Measurements from ENCODE around the gene AKAP11. TPM values are rescaled to one million over a fixed set of nuclear protein-coding genes. Genes with fewer than 3 reads are reported as not detected.
A peak's percentile ranks its signal among the peaks of the same experiment; 100 is the strongest.

Gene AKAP11
- total RNA-seq, 2 experiments from 2014 or later = 38.9 to 39.4 TPM

DNA sequence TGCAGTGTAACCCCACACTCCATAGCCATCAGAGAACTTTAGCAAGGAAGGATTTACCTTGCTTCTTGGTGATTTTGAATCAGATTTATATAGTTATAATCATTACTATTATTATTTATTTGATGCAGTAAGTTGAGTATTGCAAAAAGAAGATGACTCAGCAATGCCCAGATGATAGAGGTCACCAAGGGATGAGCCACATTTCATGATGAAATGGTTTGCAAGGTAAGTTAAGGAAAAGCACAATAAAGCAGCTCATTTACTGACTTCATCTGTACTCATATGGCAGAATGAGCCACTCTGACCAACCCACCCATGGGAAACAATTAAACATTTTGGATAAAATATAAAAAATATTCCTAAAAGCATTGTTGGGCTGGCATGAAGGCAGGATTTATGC lies 59.1 kb downstream of the AKAP11 start:
- ChIA-PET POLR2A (no interaction called here), CTCF (interaction anchor here (0.5 to 1.5 kb wide), 7 partner anchors 16 to 663 kb away, joined by 3 to 4 read pairs (median 3); no protein-coding TSS in a partner anchor)
- no peak overlapping the region for H3K27ac Mint-ChIP-seq
- H3K9me3 Mint-ChIP-seq (ENCODE audit: low read depth) = no peaks in the 10 kb centered on the region
- ATAC-seq = no peak
- intact Hi-C loops (cut with DNase I, micrococcal nuclease) = loop anchor here in 1 of 2 experiments (5.0 kb wide), 2 partner anchors 76 to 166 kb away; no protein-coding TSS in a partner anchor
- no peaks in the 10 kb centered on the region for H3K36me3 Mint-ChIP-seq (ENCODE audit: low read depth)
- H3K4me1 Mint-ChIP-seq = peaks cover 34% of the 10 kb centered on the region
- H3K27me3 Mint-ChIP-seq = no peaks in the 10 kb centered on the region
- DNase-seq = no peak
- H3K4me3 Mint-ChIP-seq = no peak overlapping the region

DNA sequence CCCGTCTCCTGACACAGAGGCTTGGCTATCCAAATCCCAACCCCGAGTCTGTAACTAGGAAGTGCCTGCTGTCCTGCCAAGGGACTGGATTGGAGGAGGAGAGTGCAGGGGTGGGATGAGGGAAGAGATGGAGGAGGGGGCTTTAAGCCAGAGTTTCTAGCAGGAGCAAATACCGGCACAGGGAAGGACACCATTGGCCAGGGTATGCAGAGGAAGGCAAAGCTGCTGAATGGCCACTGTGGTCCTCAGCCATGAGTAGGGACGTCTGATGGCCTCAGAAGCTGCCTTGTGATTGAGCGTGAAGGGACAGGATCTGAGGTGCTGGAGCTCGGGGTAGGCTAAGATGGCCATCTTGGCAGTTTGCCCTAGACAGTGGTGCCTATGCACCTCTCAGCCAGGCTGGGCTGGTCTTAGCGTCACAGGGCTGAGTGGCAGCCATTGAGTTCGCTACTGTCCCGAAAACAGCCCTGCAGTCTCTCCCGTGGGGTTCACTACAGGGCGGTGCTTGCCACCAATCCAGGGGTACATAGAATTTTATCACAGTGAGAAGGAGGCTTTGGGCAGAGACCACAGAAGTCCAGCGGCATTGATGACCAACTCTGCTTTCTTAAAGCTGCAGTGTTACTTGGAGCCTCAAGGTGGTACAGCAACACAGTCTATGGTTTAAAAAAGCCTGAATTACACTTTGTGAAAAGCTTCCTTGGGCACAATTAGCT lies 61.8 kb downstream of the AKAP11 start:
- Mint-ChIP-seq H3K4me3 (no peak overlapping the region), H3K27ac (peak overlapping the region; percentile 76)
- POLR2A ChIA-PET = interaction anchor here (0.8 to 1.5 kb wide), 4 partner anchors 15 to 63 kb away, joined by 3 to 6 read pairs (median 4); no protein-coding TSS in a partner anchor

DNA sequence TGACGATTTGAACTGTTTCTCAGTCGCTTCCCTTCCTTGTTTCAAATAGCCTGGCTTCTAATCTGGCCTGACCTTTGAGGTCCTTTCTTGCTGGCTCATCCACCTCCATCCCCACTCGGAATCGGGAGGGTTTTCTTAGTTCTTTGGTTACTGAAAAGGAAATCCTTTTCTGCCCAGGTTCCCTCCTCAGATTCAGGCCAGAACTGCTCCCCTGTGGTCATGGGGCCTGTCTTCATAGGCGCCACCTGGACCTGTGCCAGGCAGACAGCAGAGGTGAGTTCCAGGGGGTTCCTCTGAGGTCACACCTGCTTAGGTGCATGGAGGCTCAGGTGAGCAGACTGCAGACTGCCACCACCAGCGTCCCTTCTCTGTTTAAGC lies 62.4 kb downstream of the AKAP11 start:
- H3K4me1 Mint-ChIP-seq = peaks cover 35% of the 10 kb centered on the region
- H3K4me3 Mint-ChIP-seq = no peak overlapping the region
- ATAC-seq (peak; percentile 40), DNase-seq (peak; percentile 22)
- H3K36me3 Mint-ChIP-seq (ENCODE audit: low read depth) = no peaks in the 10 kb centered on the region
- H3K27me3 Mint-ChIP-seq = no peaks in the 10 kb centered on the region
- ChIA-PET POLR2A (interaction anchor here (0.8 to 1.5 kb wide), 4 partner anchors 15 to 62 kb away, joined by 3 to 6 read pairs (median 4); no protein-coding TSS in a partner anchor), CTCF (interaction anchor here (0.6 to 1.5 kb wide), 20 partner anchors 9 to 261 kb away, joined by 3 to 6 read pairs (median 3); no protein-coding TSS in a partner anchor)
- intact Hi-C loops (cut with DNase I, micrococcal nuclease) = loop anchor here (1.0 to 5.0 kb wide), 6 partner anchors 73 to 260 kb away; partner anchors contain the start of gene TNFSF11 (in 1 of the 2)
- H3K27ac Mint-ChIP-seq = peak overlapping the region; percentile 76
- no peaks in the 10 kb centered on the region for H3K9me3 Mint-ChIP-seq (ENCODE audit: low read depth)

More for the DNA sequence above, 61.8 kb downstream of the AKAP11 start:
- CTCF ChIA-PET = interaction anchor here (0.6 to 1.5 kb wide), 21 partner anchors 9 to 262 kb away, joined by 3 to 6 read pairs (median 3); no protein-coding TSS in a partner anchor
- H3K36me3 Mint-ChIP-seq (ENCODE audit: low read depth) = no peaks in the 10 kb centered on the region
- H3K9me3 Mint-ChIP-seq (ENCODE audit: low read depth) = no peaks in the 10 kb centered on the region
- ATAC-seq (peak; percentile 79), DNase-seq (no peak)
- H3K4me1 Mint-ChIP-seq = peaks cover 41% of the 10 kb centered on the region
- intact Hi-C loops (cut with DNase I, micrococcal nuclease) = loop anchor here (1.0 to 5.0 kb wide), 6 partner anchors 74 to 261 kb away; partner anchors contain the start of gene TNFSF11 (in 1 of the 2)
- no peaks in the 10 kb centered on the region for H3K27me3 Mint-ChIP-seq

DNA sequence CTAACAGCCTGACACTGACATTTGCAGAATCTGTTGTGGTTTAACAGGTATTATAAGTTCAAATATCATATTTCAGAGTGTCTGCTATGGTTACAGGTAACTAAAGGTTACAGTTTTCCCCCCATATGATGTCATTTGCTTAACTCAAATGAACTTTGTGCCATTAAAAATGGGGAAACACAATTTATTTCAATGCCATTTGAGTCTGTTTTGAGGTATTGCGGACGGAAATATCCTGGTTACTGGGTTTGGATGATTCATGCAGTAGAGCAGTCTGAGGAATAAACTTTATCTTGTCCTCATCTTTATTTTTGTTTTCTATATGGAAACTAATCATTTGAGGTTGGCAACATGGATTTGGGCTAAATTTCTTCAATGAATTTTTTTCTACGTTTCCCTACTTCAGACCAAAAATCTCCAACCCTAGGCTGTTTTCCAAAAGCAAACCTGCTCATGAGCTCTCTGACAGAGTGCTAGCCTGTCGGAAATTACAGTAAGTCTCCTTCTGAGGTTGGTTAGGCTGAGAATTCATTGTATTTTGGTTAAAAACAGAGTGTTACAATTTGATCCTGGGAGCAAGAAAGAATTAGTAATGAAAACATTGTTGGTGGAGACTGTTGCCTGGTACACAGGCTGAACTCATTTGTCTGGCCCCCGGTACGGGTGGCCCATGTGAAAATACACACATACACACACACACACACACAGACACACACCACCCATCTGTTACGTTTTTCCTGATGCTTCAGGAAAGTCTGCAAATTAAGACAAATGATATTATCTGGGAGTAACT lies 66.1 kb downstream of the AKAP11 start:
- Mint-ChIP-seq H3K9me3 (ENCODE audit: low read depth) (no peaks in the 10 kb centered on the region), H3K36me3 (ENCODE audit: low read depth) (no peaks in the 10 kb centered on the region), H3K4me1 (peaks cover 24% of the 10 kb centered on the region), H3K27ac (no peak overlapping the region), H3K27me3 (no peaks in the 10 kb centered on the region), H3K4me3 (no peak overlapping the region)
- ChIA-PET POLR2A (interaction anchor here (0.7 kb wide), 1 partner anchor 87 kb away, joined by 4 read pairs; no protein-coding TSS in a partner anchor), CTCF (interaction anchor here (0.9 to 1.0 kb wide), 2 partner anchors 10 to 13 kb away, joined by 3 read pairs; no protein-coding TSS in a partner anchor)
- intact Hi-C loops (cut with DNase I, micrococcal nuclease) = no loop called here
- ATAC-seq = no peak
- DNase-seq = no peak

DNA sequence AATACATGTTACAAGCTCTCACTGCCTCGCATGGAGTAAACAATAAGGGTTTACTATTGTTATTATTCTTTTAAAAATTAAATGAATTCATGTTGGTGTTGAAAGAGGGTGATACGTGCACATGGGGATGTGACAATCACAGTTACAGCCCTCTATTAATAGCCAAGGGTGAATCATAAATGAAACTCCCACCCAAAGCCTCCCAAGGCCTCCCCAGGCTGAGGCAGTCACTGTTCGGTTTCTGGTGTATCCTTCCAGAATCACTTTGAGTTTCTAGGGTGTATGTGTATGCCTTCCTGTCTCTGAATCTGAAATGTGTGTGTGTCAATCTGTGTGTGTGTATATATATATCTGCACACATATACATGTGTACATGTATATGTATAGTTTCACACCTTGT lies 73.4 kb downstream of the AKAP11 start:
- no peaks in the 10 kb centered on the region for H3K36me3 Mint-ChIP-seq (ENCODE audit: low read depth)
- peaks cover 3% of the 10 kb centered on the region for H3K9me3 Mint-ChIP-seq (ENCODE audit: low read depth)
- ATAC-seq = no peak
- H3K4me3 Mint-ChIP-seq = no peak overlapping the region
- no peak for DNase-seq
- intact Hi-C loops (cut with DNase I, micrococcal nuclease) = no loop called here
- peaks cover 37% of the 10 kb centered on the region for H3K4me1 Mint-ChIP-seq
- no peak overlapping the region for H3K27ac Mint-ChIP-seq
- CTCF ChIA-PET = interaction anchor here (1.0 to 1.4 kb wide), 2 partner anchors 26 to 33 kb away, joined by 4 read pairs; no protein-coding TSS in a partner anchor
- POLR2A ChIA-PET = interaction anchor here (0.7 kb wide), 1 partner anchor 577 kb away, joined by 4 read pairs; no protein-coding TSS in a partner anchor
- H3K27me3 Mint-ChIP-seq = no peaks in the 10 kb centered on the region

DNA sequence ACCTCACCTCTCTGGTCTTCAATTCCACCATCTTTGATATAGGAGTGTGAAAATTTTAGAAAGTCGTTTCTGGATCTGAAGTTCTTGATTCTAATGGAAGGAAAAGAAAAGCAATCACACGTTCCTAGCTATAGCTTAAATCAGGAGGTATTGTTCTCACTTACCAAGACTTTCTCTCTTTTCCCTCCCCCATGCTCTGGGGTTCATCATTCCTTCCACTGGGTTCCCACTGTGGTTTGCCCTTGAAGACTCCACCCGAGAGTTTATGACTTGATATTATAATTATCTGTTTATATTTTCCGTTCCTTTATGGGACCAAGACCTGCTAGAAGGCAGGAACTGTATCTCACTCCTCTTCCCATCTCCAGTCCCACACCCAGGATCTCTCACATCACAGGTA lies 76.6 kb downstream of the AKAP11 start:
- intact Hi-C loops (cut with DNase I, micrococcal nuclease) = no loop called here
- CTCF ChIA-PET = interaction anchor here (1.0 to 1.8 kb wide), 3 partner anchors 10 to 15 kb away, joined by 3 to 6 read pairs (median 3); no protein-coding TSS in a partner anchor
- DNase-seq (peak; percentile 33), ATAC-seq (no peak)
- Mint-ChIP-seq H3K4me3 (no peak overlapping the region), H3K27me3 (no peaks in the 10 kb centered on the region), H3K27ac (peak overlapping the region; percentile 29), H3K36me3 (ENCODE audit: low read depth) (no peaks in the 10 kb centered on the region), H3K9me3 (ENCODE audit: low read depth) (peaks cover 3% of the 10 kb centered on the region), H3K4me1 (peaks cover 48% of the 10 kb centered on the region)
- POLR2A ChIA-PET = interaction anchor here (1.4 kb wide), 1 partner anchor 14 kb away, joined by 3 read pairs; no protein-coding TSS in a partner anchor

DNA sequence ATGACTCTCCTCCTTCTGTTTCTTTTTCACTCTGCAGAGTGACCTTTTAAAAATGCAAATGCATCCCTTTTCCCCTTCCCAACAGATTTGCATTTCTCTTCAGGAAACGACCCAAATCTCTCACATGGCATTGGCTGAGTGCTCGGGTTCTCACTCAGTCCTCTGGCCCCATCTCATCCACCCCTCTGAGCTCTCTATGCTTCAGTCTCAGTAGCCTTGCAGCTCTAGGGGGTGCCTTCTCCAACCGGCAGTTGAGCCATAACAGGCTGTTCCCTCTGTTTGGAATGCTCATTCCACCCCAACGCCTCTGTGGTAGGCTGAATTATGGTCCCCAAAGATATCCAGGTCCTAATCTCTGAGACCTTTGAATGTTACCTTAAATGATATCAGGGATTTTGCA lies 78.2 kb downstream of the AKAP11 start:
- DNase-seq (no peak), ATAC-seq (no peak)
- intact Hi-C loops (cut with DNase I, micrococcal nuclease) = loop anchor here (5.0 to 10.0 kb wide), 3 partner anchors 225 to 695 kb away; partner anchors contain the start of gene TNFSF11 (in 1 of the 2)
- H3K4me1 Mint-ChIP-seq = peaks cover 54% of the 10 kb centered on the region
- H3K27me3 Mint-ChIP-seq = no peaks in the 10 kb centered on the region
- no peak overlapping the region for H3K4me3 Mint-ChIP-seq
- ChIA-PET POLR2A (no interaction called here), CTCF (interaction anchor here (0.7 kb wide), 2 partner anchors 16 to 688 kb away, joined by 3 read pairs; no protein-coding TSS in a partner anchor)
- H3K27ac Mint-ChIP-seq = no peak overlapping the region
- H3K9me3 Mint-ChIP-seq (ENCODE audit: low read depth) = peaks cover 3% of the 10 kb centered on the region
- H3K36me3 Mint-ChIP-seq (ENCODE audit: low read depth) = no peaks in the 10 kb centered on the region

DNA sequence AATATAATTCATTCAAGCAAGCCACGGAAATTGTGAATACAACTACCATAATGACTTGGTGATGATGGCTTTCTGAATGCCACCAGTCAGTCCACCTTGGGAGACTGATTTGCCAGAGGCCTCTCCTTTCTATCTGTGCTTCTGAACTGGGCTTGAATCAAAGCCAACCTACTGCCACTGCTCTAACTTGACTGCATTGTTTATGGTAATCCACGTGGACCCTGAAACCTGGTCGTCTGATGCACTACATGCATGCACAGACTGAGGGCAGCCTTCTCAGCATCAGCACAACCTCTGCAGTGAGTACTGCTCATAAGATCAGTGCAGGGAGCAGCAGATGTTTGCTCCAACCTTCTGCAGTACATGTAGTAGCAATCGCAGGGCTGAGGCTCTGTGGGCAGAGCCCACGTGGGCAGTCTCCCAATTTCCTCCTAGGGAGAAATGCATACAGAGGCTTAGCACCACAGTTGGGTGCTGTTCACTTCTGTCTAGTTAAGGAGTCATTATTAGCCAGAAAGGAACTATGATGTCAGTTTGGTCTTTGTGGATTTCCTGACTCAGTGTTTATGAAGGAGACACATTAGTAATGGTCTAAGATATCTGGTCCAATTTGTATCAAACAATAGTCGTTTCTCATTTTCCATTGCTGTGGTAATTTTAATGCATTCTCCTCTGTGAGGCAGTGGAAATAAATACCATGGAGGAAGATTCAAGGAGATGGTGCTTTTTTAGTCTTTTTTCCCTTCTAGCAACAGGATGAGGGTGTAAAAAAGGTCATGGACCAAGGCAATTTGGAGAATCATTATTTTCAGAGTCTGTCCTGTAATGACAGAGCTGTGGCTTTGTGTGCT lies 82.5 kb downstream of the AKAP11 start:
- POLR2A ChIA-PET = interaction anchor here (0.7 to 2.8 kb wide), 13 partner anchors 16 to 1039 kb away, joined by 3 to 28 read pairs (median 8); no protein-coding TSS in a partner anchor
- Mint-ChIP-seq H3K27ac (peak overlapping the region; percentile 100), H3K36me3 (ENCODE audit: low read depth) (peaks cover 11% of the 10 kb centered on the region), H3K9me3 (ENCODE audit: low read depth) (peaks cover 5% of the 10 kb centered on the region), H3K4me3 (peak overlapping the region; percentile 67), H3K4me1 (peaks cover 73% of the 10 kb centered on the region), H3K27me3 (no peaks in the 10 kb centered on the region)
- peak; percentile 67 for DNase-seq
- peak; percentile 62 for ATAC-seq
- CTCF ChIA-PET = interaction anchor here (0.7 to 2.5 kb wide), 5 partner anchors 10 to 38 kb away, joined by 3 to 9 read pairs (median 4); no protein-coding TSS in a partner anchor
- intact Hi-C loops (cut with DNase I, micrococcal nuclease) = loop anchor here (1.0 to 10.0 kb wide), 14 partner anchors 19 to 1432 kb away; partner anchors contain the start of genes AKAP11 (in 1 of the 2), ENOX1 (in 1 of the 2), EPSTI1 (in 1 of the 2) and TNFSF11 (in 1 of the 2)

DNA sequence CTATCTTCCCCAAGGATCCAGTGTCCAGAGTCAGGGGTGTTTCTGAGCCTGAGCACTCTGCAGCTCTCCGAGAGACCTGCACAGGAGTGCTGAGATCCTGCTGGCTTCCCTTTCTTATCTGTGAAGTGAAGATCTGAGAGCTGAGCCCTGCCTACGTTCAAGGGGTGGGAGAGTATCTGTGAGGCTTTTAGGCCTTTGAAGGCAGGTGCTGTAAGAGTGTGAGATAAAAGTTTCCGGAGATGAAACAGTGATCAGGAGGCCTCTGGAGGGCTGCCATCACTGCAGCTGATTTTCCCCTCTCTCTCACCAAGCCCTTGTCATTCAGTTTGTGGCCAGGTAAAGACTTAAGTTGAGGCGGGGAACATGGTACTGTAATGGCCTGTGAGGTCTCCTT lies 83.1 kb downstream of the AKAP11 start:
- POLR2A ChIA-PET = interaction anchor here (0.7 to 2.8 kb wide), 11 partner anchors 15 to 1040 kb away, joined by 3 to 28 read pairs (median 6); partner anchors contain the start of gene AKAP11
- H3K4me1 Mint-ChIP-seq = peaks cover 67% of the 10 kb centered on the region
- CTCF ChIA-PET = interaction anchor here (1.1 to 2.5 kb wide), 4 partner anchors 10 to 38 kb away, joined by 3 to 9 read pairs (median 5); no protein-coding TSS in a partner anchor
- H3K4me3 Mint-ChIP-seq = peak overlapping the region; percentile 67
- peak overlapping the region; percentile 100 for H3K27ac Mint-ChIP-seq
- no peaks in the 10 kb centered on the region for H3K27me3 Mint-ChIP-seq
- H3K9me3 Mint-ChIP-seq (ENCODE audit: low read depth) = peaks cover 5% of the 10 kb centered on the region
- peaks cover 11% of the 10 kb centered on the region for H3K36me3 Mint-ChIP-seq (ENCODE audit: low read depth)
- DNase-seq (peak; percentile 81), ATAC-seq (peak; percentile 69)
- intact Hi-C loops (cut with DNase I, micrococcal nuclease) = loop anchor here (10.0 kb wide), 2 partner anchors 220 to 690 kb away; partner anchors contain the start of gene TNFSF11 (in 1 of the 2)
